CD4-positive, alpha-beta T cell treated with Interleukin-6 for 4 hours (primary cell): Measurements from ENCODE around the gene LNX1.
"Not testable (repeated sequence)": the region's sequence is repeated elsewhere in the genome, so short reads cannot be mapped to it uniquely, and the experiment has no call there.

Source experiments
- DNase-seq: peaks from one replicate; pipeline ENCODE4 v3.0.0-alpha.2; 2020; ENCODE audit warnings: mixed read lengths

The LNX1 gene

DNA sequence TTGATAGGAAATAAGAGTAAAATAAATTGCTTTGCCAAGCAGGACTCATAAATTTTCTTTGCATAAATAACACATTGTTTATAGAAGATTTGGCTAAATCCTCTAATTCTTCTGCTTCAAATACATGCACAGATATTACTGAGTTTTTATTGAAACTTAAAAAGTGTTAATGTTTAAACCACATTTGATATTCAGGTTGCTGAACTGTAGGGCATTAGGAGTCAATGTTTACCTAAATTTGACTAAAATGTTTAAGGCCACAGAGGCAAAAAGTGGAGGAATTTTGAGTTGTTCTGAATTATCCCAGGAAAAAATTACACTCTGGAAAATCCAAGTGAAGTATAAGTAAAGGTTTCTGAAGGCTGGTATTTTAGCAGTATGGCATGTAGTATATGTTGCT is 135.1 kb downstream of the LNX1 start:
- DNase-seq = no peak

DNA sequence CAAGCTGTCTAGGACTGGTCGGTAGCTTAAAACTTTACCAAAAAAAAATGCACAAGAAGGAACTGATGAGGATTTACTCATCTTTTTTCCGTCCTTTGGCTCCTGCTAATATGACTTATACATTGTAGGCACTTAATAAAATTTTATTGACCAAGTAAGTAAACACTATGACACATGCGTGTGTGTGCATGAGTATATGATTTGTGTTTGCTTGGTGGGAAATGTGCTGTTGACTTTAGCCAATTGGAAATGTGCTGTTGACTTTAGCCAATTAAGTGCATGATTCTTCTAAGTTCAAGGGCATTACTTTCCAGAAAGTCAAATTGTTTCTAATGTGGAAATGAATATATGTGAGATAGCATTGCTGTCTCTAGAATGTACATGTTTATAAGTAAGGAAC is 135.5 kb downstream of the LNX1 start:
- DNase-seq = no peak

DNA sequence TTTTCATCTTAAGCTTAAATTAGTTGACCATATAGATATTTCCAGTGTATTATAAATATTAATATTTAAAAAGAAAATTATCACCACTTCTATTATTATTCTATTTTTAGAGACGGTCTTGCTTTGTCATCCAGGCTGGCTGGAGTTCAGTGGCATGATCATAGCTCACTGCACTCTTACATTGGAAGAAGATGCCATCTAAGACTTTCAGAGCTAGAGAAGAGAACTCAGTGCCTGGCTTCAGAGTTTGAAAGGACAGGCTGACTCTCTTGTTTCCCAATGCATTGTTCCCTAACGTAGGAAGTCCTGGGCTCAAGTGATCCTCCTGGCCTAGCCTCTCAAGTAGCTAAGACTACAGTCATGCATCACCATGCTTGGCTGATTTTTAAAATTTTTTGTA is 137.9 kb downstream of the LNX1 start:
- DNase-seq = no peak

DNA sequence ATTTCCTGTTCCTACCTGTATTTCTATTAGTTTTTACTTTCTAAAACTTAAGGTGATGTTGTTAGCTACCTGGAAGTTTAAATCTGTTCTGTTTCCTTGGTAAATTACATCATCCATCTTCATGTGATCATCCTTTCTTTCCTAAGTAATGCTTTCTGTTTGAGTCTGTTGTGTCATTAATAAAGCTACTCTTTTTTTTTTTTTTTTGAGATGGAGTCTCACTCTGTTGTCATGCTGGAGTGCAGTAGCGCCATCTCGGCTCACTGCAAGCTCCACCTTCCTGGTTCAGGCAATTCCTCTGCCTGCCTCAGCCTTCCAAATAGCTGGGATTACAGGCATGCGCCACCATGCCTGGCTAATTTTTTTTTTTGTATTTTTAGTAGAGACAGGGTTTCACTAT is 140.5 kb downstream of the LNX1 start:
- no peak for DNase-seq

DNA sequence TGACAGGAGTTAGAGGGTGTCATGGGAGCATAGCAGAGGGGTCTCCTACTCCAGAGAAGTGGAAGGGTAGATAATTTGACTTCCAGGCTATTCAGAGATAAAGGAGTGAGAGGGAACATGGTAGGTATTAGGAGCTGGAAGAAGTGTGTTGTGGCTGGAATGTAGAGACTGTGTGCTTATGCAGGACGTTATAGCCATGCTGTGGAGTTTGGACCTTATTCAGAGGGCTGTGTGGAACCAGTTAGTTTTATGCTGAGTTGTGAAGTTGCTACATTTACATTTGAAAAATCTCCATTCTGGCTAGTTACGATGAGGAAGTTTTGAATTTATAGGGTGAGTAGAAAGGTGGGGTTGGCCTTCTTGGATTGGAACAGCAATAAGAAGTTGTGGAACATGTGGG is 146.3 kb downstream of the LNX1 start:
- no peak for DNase-seq

DNA sequence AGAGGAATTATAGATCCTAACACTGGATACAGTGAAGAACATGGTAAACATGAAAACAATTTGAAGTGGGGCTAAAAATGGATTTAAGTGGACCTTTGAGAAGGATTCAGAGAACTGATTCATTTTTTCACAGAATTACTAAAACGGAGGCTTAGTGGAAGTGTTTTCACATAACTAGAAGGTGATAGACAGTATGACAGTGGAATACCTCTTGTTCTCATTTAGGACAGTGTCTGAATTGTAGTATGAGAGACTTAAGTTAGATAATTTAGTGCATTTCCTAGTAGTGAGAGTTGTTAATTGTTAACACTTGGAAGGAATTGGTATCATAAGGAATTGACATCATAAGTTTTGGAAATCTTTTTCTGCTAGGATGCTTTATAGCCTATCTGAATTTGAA is 149.7 kb downstream of the LNX1 start:
- DNase-seq = no peak

DNA sequence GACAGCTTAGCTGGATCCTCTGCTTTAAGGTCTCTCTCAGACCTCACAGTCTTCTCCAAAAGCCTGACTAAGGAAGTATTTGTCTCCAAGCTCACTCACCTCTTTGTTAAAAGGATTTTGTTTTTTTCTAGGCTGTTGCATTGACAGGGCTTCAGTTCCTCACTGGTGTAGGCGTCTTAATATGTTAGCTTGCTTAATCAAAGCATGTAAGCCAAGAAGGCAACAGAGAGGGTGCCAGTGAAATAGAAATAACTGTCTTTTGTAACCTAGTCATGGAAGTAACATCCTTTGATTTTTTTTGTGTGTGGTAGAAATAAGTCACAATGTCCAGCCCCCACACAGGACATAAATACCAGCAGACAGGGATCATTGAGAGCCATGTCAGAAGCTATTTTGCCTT is 155.0 kb downstream of the LNX1 start:
- DNase-seq = no peak

DNA sequence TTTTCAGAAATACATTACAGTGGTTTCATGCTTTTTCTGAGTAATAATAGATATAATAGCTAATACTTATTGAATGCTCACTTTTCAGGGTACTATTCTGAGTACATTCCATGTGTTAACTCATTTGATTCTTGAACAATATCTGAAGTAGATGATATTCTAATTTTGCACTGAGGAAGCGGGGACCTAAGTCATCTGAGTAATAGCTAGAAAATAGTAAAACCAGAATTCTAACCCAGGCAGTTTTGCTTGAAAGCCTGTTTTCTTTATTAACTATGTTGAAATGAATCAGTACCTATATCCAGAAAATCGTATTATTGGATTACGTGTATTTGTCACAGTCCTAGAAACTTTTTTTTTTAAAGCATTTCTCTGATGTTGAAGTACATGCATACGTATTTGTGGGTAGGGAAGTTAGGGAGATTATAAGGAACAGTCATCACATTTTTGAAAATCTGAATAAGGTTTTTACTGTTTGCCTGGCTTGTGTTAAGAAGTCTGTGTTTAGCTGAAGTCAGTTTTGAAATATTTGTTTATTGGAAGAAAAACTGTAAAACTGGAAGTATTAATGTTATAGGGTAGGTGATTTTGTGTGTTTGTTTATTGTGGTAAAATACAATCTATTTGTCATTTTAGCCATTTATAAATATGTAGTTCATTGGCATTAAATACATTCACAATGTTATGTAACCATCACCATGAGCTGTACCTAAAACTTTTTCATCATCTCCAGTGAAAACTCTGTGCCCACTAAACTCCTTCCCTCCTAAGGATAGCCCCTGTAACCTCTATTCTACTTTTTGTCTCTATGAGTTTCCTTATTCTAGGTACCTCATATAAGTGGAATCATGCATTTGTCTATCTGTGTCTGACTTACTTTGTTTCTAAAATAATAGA is 158.5 kb downstream of the LNX1 start:
- DNase-seq = no peak

DNA sequence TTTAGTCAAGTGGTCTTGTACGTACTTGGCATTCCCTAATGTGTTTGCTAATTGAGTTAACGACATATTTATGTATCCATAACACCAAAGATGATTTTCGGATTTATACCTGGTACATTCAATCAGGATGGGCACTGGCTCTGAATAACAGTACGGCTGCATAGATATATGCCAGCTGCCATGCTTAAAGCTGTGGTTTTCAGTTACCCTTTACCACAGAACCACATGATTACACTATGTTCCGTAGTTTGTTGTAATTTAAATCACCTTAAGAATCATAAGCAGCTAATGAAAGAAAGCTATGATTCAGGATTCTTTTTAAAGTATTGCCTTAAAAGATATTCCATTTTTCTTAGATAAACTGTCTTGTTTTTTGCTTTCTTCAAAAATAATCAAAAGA is 160.2 kb downstream of the LNX1 start:
- DNase-seq = no peak

DNA sequence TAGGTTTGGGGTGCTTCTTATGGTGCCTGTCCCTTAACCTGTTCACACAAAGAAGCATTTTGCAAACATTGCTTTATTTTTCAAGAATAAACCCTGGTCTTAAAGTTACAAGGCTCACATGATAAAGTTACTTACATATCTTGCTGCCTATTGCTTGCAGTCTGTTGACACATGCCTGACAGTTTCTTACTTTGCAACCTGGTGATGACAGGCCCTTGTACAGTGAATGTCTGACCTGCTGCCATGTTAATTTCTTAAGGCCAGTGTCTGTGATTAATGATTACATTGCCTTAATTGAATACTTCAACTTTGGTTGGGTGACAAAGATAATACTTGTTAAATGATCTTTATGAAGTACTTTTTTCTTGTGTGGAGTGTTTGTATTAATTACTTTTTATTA is 163.9 kb downstream of the LNX1 start:
- DNase-seq = no peak

DNA sequence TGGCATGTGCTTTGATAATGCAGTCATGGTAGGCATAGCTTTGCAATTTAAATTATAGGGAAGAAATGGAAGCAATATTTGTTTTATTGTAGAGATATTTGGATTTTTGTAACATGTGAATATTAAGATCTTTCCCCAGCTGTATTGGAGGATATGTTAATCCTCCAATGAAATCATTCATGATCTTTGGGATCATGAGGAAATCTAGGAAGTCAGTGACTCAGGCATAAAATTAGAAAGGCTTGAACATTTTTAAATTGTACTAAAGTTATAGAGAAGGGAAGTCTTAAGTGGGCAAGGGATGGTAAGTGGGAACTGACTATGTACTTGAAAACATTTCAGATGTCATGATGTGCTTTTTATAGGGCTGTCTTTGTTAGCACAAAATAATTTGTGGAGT is 167.0 kb downstream of the LNX1 start:
- DNase-seq = no peak

DNA sequence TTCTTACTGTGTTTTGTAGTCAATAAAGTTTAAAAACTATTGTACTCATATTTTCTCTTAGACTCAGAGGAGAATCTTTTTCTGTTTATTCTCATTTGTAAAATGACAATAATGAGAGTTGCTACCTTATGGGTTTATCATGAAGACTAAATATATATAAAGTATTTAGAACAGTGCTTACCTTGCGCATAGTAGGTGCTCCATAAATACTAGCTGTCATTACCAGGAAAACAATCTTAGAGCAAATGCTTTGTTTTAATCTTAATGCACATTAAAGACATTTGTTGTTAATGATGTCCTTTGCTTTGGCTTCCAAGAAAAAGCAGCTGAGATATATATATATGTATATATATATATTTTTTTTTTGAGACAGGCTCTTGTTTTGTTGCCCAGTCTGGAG is 168.9 kb downstream of the LNX1 start:
- DNase-seq = no peak

DNA sequence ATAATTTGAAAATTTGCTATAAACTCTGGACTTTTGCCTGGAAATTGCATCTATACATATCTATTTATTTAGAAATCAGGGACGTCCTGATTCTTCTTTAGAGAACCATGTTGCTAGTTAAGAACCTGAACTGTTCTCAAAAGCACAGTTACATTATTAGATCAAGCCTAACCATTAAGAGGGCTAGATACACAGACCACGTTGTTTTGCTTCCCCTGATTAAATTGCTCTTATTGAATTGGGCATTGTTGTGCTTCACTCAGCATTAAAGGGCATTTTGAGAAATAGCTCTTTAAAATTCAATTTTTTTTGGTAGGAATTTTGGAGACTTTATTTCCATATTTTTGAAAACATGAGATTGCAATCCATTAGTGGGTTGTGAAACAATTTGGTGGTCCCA is 169.5 kb downstream of the LNX1 start:
- DNase-seq = no peak

DNA sequence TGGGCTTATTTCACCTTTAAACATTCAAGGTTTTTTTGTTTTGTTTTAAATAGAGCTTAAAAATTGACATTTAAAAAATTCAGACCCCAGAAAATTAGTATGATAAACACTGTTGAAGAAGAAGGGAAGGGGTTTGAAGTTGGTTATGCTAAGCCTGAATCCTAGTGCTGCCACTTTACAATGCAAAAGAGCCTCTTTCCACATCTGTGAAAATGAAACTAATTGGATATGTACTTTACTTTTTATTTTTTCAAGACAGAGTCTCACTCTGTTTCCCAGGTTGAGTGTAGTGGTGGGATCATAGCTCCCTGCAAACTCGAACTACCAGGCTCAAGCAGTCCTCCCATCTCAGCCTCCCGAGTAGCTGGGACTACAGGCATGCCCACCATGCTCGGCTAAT is 172.1 kb downstream of the LNX1 start:
- no peak for DNase-seq

DNA sequence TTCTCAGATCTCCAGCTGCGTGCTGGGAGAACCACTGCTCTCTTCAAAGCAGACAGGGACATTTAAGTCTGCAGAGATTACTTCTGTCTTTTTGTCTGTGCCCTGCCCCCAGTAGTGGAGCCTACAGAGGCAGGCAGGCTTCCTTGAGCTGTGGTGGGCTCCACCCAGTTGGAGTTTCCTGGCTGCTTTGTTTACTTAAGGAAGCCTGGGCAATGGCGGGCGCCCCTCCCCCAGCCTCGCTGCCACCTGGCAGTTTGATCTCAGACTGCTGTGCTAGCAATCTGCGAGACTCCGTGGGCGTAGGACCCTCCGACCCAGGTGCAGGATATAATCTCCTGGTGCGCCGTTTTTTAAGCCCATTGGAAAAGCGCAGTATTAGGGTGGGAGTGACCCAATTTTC is 181.8 kb downstream of the LNX1 start:
- DNase-seq = not testable (repeated sequence)
